HepG2 (cell line): ENCODE results near the gene ABAT. TPM values are rescaled to one million over a fixed set of nuclear protein-coding genes. Genes with fewer than 3 reads are reported as not detected.
A peak's percentile ranks its signal among the peaks of the same experiment; 100 is the strongest.

Experiments used
- AKAP8 ChIP-seq: sonication (generic); formaldehyde crosslinking; IDR thresholded peaks from 2 replicates; pipeline ENCODE4 v1.5.1; 2020; ENCODE audit warnings: mild to moderate bottlenecking, missing genetic modification reagents
- CHD2 ChIP-seq: IDR thresholded peaks from 2 replicates; pipeline ENCODE4 v1.6.1; 2011; ENCODE audit warnings: low read depth, low read length, improper control_type of control experiment
- DNMT3B ChIP-seq: conservative IDR thresholded peaks from 2 replicates; pipeline ENCODE4 v1.6.1; 2016; ENCODE audit warnings: missing biosample characterization, control low read depth
- E2F1 ChIP-seq: sonication (generic); formaldehyde crosslinking; IDR thresholded peaks from 2 replicates; pipeline ENCODE4 v1.5.0; 2020; ENCODE audit warnings: missing genetic modification reagents
- E2F5 ChIP-seq: sonication (generic); formaldehyde crosslinking; conservative IDR thresholded peaks from 2 replicates; pipeline ENCODE4 v1.4.0; 2020; ENCODE audit warnings: missing genetic modification reagents
- FLYWCH1 ChIP-seq: sonication (generic); formaldehyde crosslinking; IDR thresholded peaks from 2 replicates; pipeline ENCODE4 v1.8.1; 2023; ENCODE audit warnings: mild to moderate bottlenecking, missing genetic modification reagents
- GABPB1 ChIP-seq: IDR thresholded peaks from 2 replicates; pipeline ENCODE4 v1.6.1; 2016; ENCODE audit warnings: mild to moderate bottlenecking, missing genetic modification reagents, moderate library complexity, missing compliant biosample characterization
- HMG20A ChIP-seq: IDR thresholded peaks from 2 replicates; pipeline ENCODE4 v1.6.1; 2016; ENCODE audit warnings: borderline replicate concordance
- MAFF ChIP-seq: IDR thresholded peaks from 2 replicates; pipeline ENCODE4 v1.6.1; 2011; ENCODE audit warnings: low read depth, low read length, improper control_type of control experiment
- MAZ ChIP-seq, 2 experiments: sonication (generic) in 1 of 2; formaldehyde crosslinking in 1 of 2; IDR thresholded peaks; 2 replicates each; pipeline versions ENCODE4 v1.5.0 to v1.6.1; 2012 to 2020; ENCODE audit warnings: low read depth in 2 of 2, mild to moderate bottlenecking in 2 of 2, borderline replicate concordance in 1 of 2, improper control_type of control experiment in 1 of 2, low read length in 1 of 2, missing genetic modification reagents in 1 of 2, moderate library complexity in 1 of 2
- NFYC ChIP-seq: IDR thresholded peaks from 2 replicates; pipeline ENCODE4 v1.6.1; 2016; ENCODE audit warnings: missing genetic modification reagents, missing compliant biosample characterization
- NKX3-1 ChIP-seq: sonication (generic); formaldehyde crosslinking; IDR thresholded peaks from 2 replicates; pipeline ENCODE4 v1.5.0; 2020; ENCODE audit warnings: missing genetic modification reagents
- PHF21A ChIP-seq: sonication (generic); formaldehyde crosslinking; IDR thresholded peaks from 2 replicates; pipeline ENCODE4 v1.5.0; 2020; ENCODE audit warnings: mild to moderate bottlenecking, missing genetic modification reagents
- RARG ChIP-seq: sonication (generic); formaldehyde crosslinking; IDR thresholded peaks from 2 replicates; pipeline ENCODE4 v1.4.0; 2020; ENCODE audit warnings: low read depth, mild to moderate bottlenecking, missing genetic modification reagents
- RBAK ChIP-seq: sonication (generic); formaldehyde crosslinking; IDR thresholded peaks from 2 replicates; pipeline ENCODE4 v1.5.1; 2020; ENCODE audit warnings: mild to moderate bottlenecking, missing genetic modification reagents
- REPIN1 ChIP-seq: sonication (generic); formaldehyde crosslinking; IDR thresholded peaks from 2 replicates; pipeline ENCODE4 v1.8.0; 2022; ENCODE audit warnings: missing genetic modification reagents, low read depth, mild to moderate bottlenecking, borderline replicate concordance
- SP2 ChIP-seq: sonication (generic); formaldehyde crosslinking; IDR thresholded peaks from 2 replicates; pipeline ENCODE4 v1.5.1; 2020; ENCODE audit warnings: mild to moderate bottlenecking, missing genetic modification reagents
- TBX2 ChIP-seq: sonication (generic); formaldehyde crosslinking; IDR thresholded peaks from 2 replicates; pipeline ENCODE4 v1.5.0; 2020; ENCODE audit warnings: missing genetic modification reagents, mild to moderate bottlenecking, borderline replicate concordance
- TCF12 ChIP-seq, 2 experiments: fragments of 450-650 bp in 1 of 2; sonication (generic) in 1 of 2; formaldehyde crosslinking in 1 of 2; IDR thresholded peaks; 2 replicates each; pipeline versions ENCODE4 v1.6.1 to v1.8.0; 2017 to 2022; ENCODE audit warnings: antibody characterized with exemption in 1 of 2, mild to moderate bottlenecking in 1 of 2, missing genetic modification reagents in 1 of 2, moderate library complexity in 1 of 2
- YY1 ChIP-seq: IDR thresholded peaks from 2 replicates; pipeline ENCODE4 v1.6.1; 2011; ENCODE audit warnings: low read length, low read depth, moderate library complexity, mild to moderate bottlenecking; ENCODE audit not compliant: insufficient read depth, insufficient replicate concordance
- ZBTB2 ChIP-seq: sonication (generic); formaldehyde crosslinking; IDR thresholded peaks from 2 replicates; pipeline ENCODE4 v1.8.0; 2022; ENCODE audit warnings: low read depth, missing genetic modification reagents
- ZFP37 ChIP-seq: sonication (generic); formaldehyde crosslinking; IDR thresholded peaks from 2 replicates; pipeline ENCODE4 v1.4.0; 2020; ENCODE audit warnings: missing genetic modification reagents, borderline replicate concordance
- ZNF235 ChIP-seq: sonication (generic); formaldehyde crosslinking; IDR thresholded peaks from 2 replicates; pipeline ENCODE4 v1.8.1; 2023; ENCODE audit warnings: mild to moderate bottlenecking, missing genetic modification reagents, borderline replicate concordance
- ZNF550 ChIP-seq: sonication (generic); formaldehyde crosslinking; IDR thresholded peaks from 2 replicates; pipeline ENCODE4 v1.4.0; 2020; ENCODE audit warnings: mild to moderate bottlenecking, missing genetic modification reagents, borderline replicate concordance
- ZNF567 ChIP-seq: sonication (generic); formaldehyde crosslinking; IDR thresholded peaks from 2 replicates; pipeline ENCODE4 v1.8.1; 2023; ENCODE audit warnings: mild to moderate bottlenecking, missing genetic modification reagents, borderline replicate concordance
- ZNF776 ChIP-seq: sonication (generic); formaldehyde crosslinking; IDR thresholded peaks from 2 replicates; pipeline ENCODE4 v1.4.0; 2020; ENCODE audit warnings: mild to moderate bottlenecking, missing genetic modification reagents
- ZSCAN30 ChIP-seq: sonication (generic); formaldehyde crosslinking; IDR thresholded peaks from 2 replicates; pipeline ENCODE4 v1.5.0; 2020; ENCODE audit warnings: mild to moderate bottlenecking, missing genetic modification reagents
- polyA plus RNA-seq, 8 experiments: library from polyadenylated mRNA; depleted of rRNA in 3 of 8; stranded (reverse) in 7 of 8; unstranded in 1 of 8; fragments of >200 nt; fragmentation: Illumina TruSeq in 4 of 8; extraction: Trizol in 4 of 8; gene quantifications; 2 replicates each; pipeline versions ENCODE4 v1.2.1 to v1.2.3, GENCODE V29; 2011 to 2016; ENCODE audit warnings: low read depth in 4 of 8, missing spikeins in 1 of 8, mixed read lengths in 1 of 8; ENCODE audit not compliant: insufficient read depth in 1 of 8
- total RNA-seq, 5 experiments: library from RNA; depleted of rRNA; stranded (reverse); fragments of >200 nt; fragmentation: Illumina TruSeq; extraction: Trizol; gene quantifications; 2 replicates each; pipeline ENCODE4 v1.2.3, GENCODE V29; 2016; ENCODE audit warnings: low read depth in 1 of 5

ABAT gene
- total and polyA plus RNA-seq, 2 of the 13 experiments (the other 11 are each of a cell fraction or from before 2014, with no cell fraction given) = 47.6 to 97.3 TPM

- no peak; the same call in 1 of the 2 replicates for TF ChIP-seq ZFP37 (CRISPR knock-in tag)
- no peak for TF ChIP-seq ZNF550 (CRISPR knock-in tag)
- TF ChIP-seq GABPB1 (CRISPR knock-in tag) = no peak
- no peak for TF ChIP-seq YY1
- 0 out of 2 replicates have a peak, but pooled peaks have one; percentile 31 for TF ChIP-seq NFYC
- no peak for TF ChIP-seq CHD2
- 0 out of 2 replicates have a peak, but pooled peaks have one; percentile 45 for TF ChIP-seq E2F1 (CRISPR knock-in tag)
- TF ChIP-seq TCF12 (IDR thresholded peaks at IDR 0.05) = no peak
- 0 out of 2 replicates have a peak, but pooled peaks have one; percentile 61 for TF ChIP-seq TCF12 (CRISPR knock-in tag; IDR thresholded peaks at IDR 0.05)
- no peak for TF ChIP-seq ZSCAN30 (CRISPR knock-in tag)
- TF ChIP-seq ZNF567 (CRISPR knock-in tag) = no peak
- no peak for TF ChIP-seq RBAK
- no peak for TF ChIP-seq RARG (CRISPR knock-in tag)
- TF ChIP-seq FLYWCH1 (CRISPR knock-in tag) = no peak
- TF ChIP-seq PHF21A (CRISPR knock-in tag) = peak; percentile 96
- TF ChIP-seq MAFF = 0 out of 2 replicates have a peak, but pooled peaks have one; percentile 0
- TF ChIP-seq SP2 (CRISPR knock-in tag) = no peak
- no peak for TF ChIP-seq ZBTB2 (CRISPR knock-in tag)
- TF ChIP-seq MAZ (IDR thresholded peaks at IDR 0.05; ENCODE audit: borderline replicate concordance, low read depth, low read length) = no peak
- TF ChIP-seq MAZ (CRISPR knock-in tag; IDR thresholded peaks at IDR 0.05; ENCODE audit: low read depth) = no peak
- peak; percentile 83; the same call in 1 of the 2 replicates for TF ChIP-seq REPIN1
- no peak for TF ChIP-seq AKAP8
- TF ChIP-seq ZNF776 (CRISPR knock-in tag) = no peak
- no peak for TF ChIP-seq NKX3-1
- TF ChIP-seq ZNF235 (CRISPR knock-in tag) = no peak
- no peak for TF ChIP-seq E2F5 (CRISPR knock-in tag)
- TF ChIP-seq DNMT3B = peak; percentile 38; the same call in 1 of the 2 replicates
- peak; percentile 94; the same call in 1 of the 2 replicates for TF ChIP-seq TBX2 (CRISPR knock-in tag)
- TF ChIP-seq HMG20A = peak; percentile 97
Measured at GRCh38 chr16:8740775-8741355, 66.4 kb downstream of the ABAT start (continued).
